ENCODE results near the gene GPR179.
A peak's percentile ranks its signal among the peaks of the same experiment; 100 is the strongest.

The GPR179 gene

DNA sequence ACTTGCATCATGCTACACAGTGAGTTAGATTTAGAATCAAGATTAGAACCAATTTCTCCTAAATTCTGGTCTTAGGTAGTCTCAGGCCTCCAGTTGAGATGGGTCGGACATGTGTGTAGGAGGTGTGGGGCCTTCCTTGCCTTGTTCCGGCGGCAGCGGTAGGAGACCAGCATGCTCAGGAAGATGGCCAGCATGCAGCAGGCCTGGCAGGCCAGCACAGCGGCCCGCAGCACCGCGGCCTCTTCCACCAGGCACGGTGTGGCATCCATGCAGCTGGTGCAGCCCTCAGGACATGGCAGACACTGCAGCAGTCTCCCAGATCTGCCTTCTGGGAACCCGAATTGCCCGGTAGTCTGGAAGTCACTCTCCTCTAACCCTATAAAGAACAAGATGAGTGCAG lies 6.9 kb downstream of the GPR179 start:
- Histone ChIP-seq H3K4me1 (ENCODE audit: insufficient read depth, low read length, poor library complexity, severe bottlenecking) (no peaks in the 10 kb centered on the region), H3K9me2 (replicated peaks; ENCODE audit: low read depth, low read length) (no peaks in the 10 kb centered on the region), H3K4me3 (ENCODE audit: low read length, poor library complexity, severe bottlenecking) (no peak overlapping the region), H3K9me3 (ENCODE audit: insufficient read depth, low read depth, low read length) (no peaks in the 10 kb centered on the region), H2AFZ (ENCODE audit: low read length) (no peak overlapping the region), H3K79me2 (ENCODE audit: insufficient read depth, low read length) (no peaks in the 10 kb centered on the region), H3K27me3 (ENCODE audit: insufficient read depth, low read length, poor library complexity, severe bottlenecking) (no peaks in the 10 kb centered on the region), H4K20me1 (ENCODE audit: insufficient read depth, low read length, poor library complexity, severe bottlenecking) (no peaks in the 10 kb centered on the region), H3K36me3 (ENCODE audit: insufficient read depth, low read length) (no peaks in the 10 kb centered on the region), H3F3A (ENCODE audit: low read depth) (no peaks in the 10 kb centered on the region), H3K9ac (ENCODE audit: low read depth, low read length, poor library complexity, severe bottlenecking) (no peak overlapping the region), H3K4me2 (ENCODE audit: low read depth, low read length, poor library complexity, severe bottlenecking) (no peak overlapping the region)
- TF ChIP-seq, protein P1, sequence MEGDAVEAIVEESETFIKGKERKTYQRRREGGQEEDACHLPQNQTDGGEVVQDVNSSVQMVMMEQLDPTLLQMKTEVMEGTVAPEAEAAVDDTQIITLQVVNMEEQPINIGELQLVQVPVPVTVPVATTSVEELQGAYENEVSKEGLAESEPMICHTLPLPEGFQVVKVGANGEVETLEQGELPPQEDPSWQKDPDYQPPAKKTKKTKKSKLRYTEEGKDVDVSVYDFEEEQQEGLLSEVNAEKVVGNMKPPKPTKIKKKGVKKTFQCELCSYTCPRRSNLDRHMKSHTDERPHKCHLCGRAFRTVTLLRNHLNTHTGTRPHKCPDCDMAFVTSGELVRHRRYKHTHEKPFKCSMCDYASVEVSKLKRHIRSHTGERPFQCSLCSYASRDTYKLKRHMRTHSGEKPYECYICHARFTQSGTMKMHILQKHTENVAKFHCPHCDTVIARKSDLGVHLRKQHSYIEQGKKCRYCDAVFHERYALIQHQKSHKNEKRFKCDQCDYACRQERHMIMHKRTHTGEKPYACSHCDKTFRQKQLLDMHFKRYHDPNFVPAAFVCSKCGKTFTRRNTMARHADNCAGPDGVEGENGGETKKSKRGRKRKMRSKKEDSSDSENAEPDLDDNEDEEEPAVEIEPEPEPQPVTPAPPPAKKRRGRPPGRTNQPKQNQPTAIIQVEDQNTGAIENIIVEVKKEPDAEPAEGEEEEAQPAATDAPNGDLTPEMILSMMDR (conservative IDR thresholded peaks at IDR 0.05; ENCODE audit: low read length): no peak
- no peak for TF ChIP-seq EZH2phosphoT487 (IDR thresholded peaks at IDR 0.05; ENCODE audit: borderline replicate concordance)

- H3F3A ChIP-seq (ENCODE audit: low read depth): no peaks in the 10 kb centered on the region
- H3K9ac ChIP-seq (ENCODE audit: low read depth, low read length, poor library complexity, severe bottlenecking): no peak overlapping the region
- no peaks in the 10 kb centered on the region for H3K27me3 ChIP-seq (ENCODE audit: insufficient read depth, low read length, poor library complexity, severe bottlenecking)
- no peaks in the 10 kb centered on the region for H4K20me1 ChIP-seq (ENCODE audit: insufficient read depth, low read length, poor library complexity, severe bottlenecking)
- no peaks in the 10 kb centered on the region for H3K9me2 ChIP-seq (replicated peaks; ENCODE audit: low read depth, low read length)
- no peaks in the 10 kb centered on the region for H3K9me3 ChIP-seq (ENCODE audit: insufficient read depth, low read depth, low read length)
- TF ChIP-seq, protein P1 (conservative IDR thresholded peaks at IDR 0.05; ENCODE audit: low read length): no peak
- no peak for TF ChIP-seq EZH2phosphoT487 (IDR thresholded peaks at IDR 0.05; ENCODE audit: borderline replicate concordance)
- no peak overlapping the region for H2AFZ ChIP-seq (ENCODE audit: low read length)
- H3K4me3 ChIP-seq (ENCODE audit: low read length, poor library complexity, severe bottlenecking): no peak overlapping the region
- no peak overlapping the region for H3K4me2 ChIP-seq (ENCODE audit: low read depth, low read length, poor library complexity, severe bottlenecking)
- no peaks in the 10 kb centered on the region for H3K4me1 ChIP-seq (ENCODE audit: insufficient read depth, low read length, poor library complexity, severe bottlenecking)
- no peaks in the 10 kb centered on the region for H3K79me2 ChIP-seq (ENCODE audit: insufficient read depth, low read length)
- H3K36me3 ChIP-seq (ENCODE audit: insufficient read depth, low read length): no peaks in the 10 kb centered on the region
Measured at GRCh38 chr17:38334480-38335364, 9.0 kb downstream of the GPR179 start.

DNA sequence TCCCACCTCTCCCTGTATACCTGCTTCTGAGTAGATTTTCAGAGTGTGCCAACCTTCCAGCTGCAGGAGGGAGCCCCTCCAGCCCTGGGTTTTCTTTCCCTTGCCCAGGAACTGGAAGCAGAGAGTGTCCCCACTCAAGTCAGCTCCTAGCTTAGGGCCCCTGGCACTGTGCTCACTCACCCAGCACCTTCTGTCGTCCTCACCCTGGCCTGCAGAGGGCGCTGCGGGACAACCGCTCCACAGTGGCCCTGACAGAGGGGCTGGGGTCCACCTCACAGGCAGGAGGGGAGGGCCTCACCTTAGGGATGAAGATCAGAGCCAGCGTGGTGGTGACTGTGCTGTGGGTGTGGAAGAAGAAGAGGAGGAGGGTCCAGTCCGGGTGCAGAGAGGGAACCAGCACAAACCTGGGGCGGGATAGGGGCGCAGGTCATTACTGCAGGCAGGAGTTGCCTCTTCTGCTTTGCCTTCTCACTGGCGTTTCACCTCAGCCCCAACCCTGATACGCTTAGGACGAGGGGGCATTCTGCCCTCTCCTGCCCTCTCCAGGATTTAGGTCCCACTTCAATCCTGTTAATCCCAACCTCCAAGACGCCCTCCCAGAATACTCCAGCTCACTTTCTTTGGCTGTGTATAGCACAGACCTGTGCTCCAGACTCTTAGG lies 10.0 kb downstream of the GPR179 start:
- Histone ChIP-seq H3K9me3 (ENCODE audit: insufficient read depth, low read depth, low read length) (no peaks in the 10 kb centered on the region), H3K79me2 (ENCODE audit: insufficient read depth, low read length) (no peaks in the 10 kb centered on the region), H3K36me3 (ENCODE audit: insufficient read depth, low read length) (no peaks in the 10 kb centered on the region), H3K4me2 (ENCODE audit: low read depth, low read length, poor library complexity, severe bottlenecking) (no peak overlapping the region), H4K20me1 (ENCODE audit: insufficient read depth, low read length, poor library complexity, severe bottlenecking) (no peaks in the 10 kb centered on the region), H3K9me2 (replicated peaks; ENCODE audit: low read depth, low read length) (no peaks in the 10 kb centered on the region), H2AFZ (ENCODE audit: low read length) (no peak overlapping the region), H3K4me3 (ENCODE audit: low read length, poor library complexity, severe bottlenecking) (no peak overlapping the region), H3F3A (ENCODE audit: low read depth) (no peaks in the 10 kb centered on the region), H3K27me3 (ENCODE audit: insufficient read depth, low read length, poor library complexity, severe bottlenecking) (no peaks in the 10 kb centered on the region), H3K9ac (ENCODE audit: low read depth, low read length, poor library complexity, severe bottlenecking) (no peak overlapping the region), H3K4me1 (ENCODE audit: insufficient read depth, low read length, poor library complexity, severe bottlenecking) (no peaks in the 10 kb centered on the region)
- no peak for TF ChIP-seq EZH2phosphoT487 (IDR thresholded peaks at IDR 0.05; ENCODE audit: borderline replicate concordance)
- TF ChIP-seq, protein P1 (conservative IDR thresholded peaks at IDR 0.05; ENCODE audit: low read length): peak; percentile 94
